HCT116 (cell line): ENCODE results near the gene POLR2J. TPM values are rescaled to one million over a fixed set of nuclear protein-coding genes. Genes with fewer than 3 reads are reported as not detected.

ENCODE experiments used
- ATAC-seq: fragments of 200-7000 bp; cut with Tn5 transposase; 2 replicates; pipeline ENCODE4 v1.9.1; 2020; ENCODE audit warnings: mild to moderate bottlenecking, moderate library complexity
- BruUV-seq: library from RNA; stranded (reverse); fragments of 400-500 nt; replicated peaks from 2 replicates; lab custom pipeline; 2021; lab: Mats Ljungman, UMichigan
- CTCF ChIA-PET: fragments of 300-600 bp; sonication (Branson Sonifier 250); formaldehyde crosslinking; loops from one replicate; lab custom pipeline; 2021; ENCODE audit warnings: antibody characterized with exemption; lab: Charles Lee
- POLR2A ChIA-PET: fragments of 300-600, 350-600 bp; sonication (Branson Sonifier 250); formaldehyde crosslinking; loops from one replicate; lab custom pipeline; 2021; ENCODE audit warnings: antibody characterized with exemption; lab: Charles Lee
- RAD21 ChIA-PET, 2 experiments: fragments of 300-600 bp; sonication (Branson Sonifier 250); formaldehyde crosslinking; loops; one replicate each; lab custom pipeline; 2023; ENCODE audit warnings: low total read pairs in 2 of 2; ENCODE audit not compliant: uncharacterized antibody in 2 of 2, unreplicated experiment in 2 of 2, low non-redundant PET in 1 of 2; lab: Charles Lee
- DNase-seq: peaks from one replicate; pipeline ENCODE4 v3.0.0-alpha.2; 2010; ENCODE audit warnings: low read depth, low spot score
- H2AFZ ChIP-seq: fragments of 200-600 bp; shearing (Covaris generic), sonication (generic); 2 replicates; pipeline ENCODE4 v1.6.1; 2017; ENCODE audit warnings: low read depth, mixed run types, mixed read lengths, antibody characterized with exemption, low read length; ENCODE audit not compliant: poor library complexity, severe bottlenecking
- H3K27ac ChIP-seq: 2 replicates; pipeline ENCODE4 v1.5.1; 2012; ENCODE audit warnings: low read depth, low read length
- H3K27me3 ChIP-seq: fragments of 200-600 bp; sonication (generic); 2 replicates; pipeline ENCODE4 v1.6.1; 2016; ENCODE audit warnings: mixed run types, low read length, mixed read lengths; ENCODE audit not compliant: insufficient read depth
- H3K36me3 ChIP-seq, 2 experiments: fragments of 200-500 bp in 1 of 2; fragments of 200-600 bp in 1 of 2; sonication (Bioruptor generic) in 1 of 2; sonication (generic) in 1 of 2; 2 replicates each; pipeline versions ENCODE4 v1.5.1 to v1.6.1; 2014 to 2016; ENCODE audit warnings: low read length in 2 of 2, inconsistent platforms in 1 of 2, mixed read lengths in 1 of 2, mixed run types in 1 of 2; ENCODE audit not compliant: insufficient read depth in 2 of 2, control insufficient read depth in 1 of 2
- H3K4me1 ChIP-seq, 2 experiments: fragments of 200-600 bp in 1 of 2; sonication (generic) in 1 of 2; 2 replicates each; pipeline versions ENCODE4 v1.5.1 to v1.6.1; 2012 to 2017; ENCODE audit warnings: low read length in 2 of 2, inconsistent platforms in 1 of 2, mild to moderate bottlenecking in 1 of 2, mixed read lengths in 1 of 2, mixed run types in 1 of 2, moderate library complexity in 1 of 2; ENCODE audit not compliant: insufficient read depth in 2 of 2, control insufficient read depth in 1 of 2
- H3K4me2 ChIP-seq: fragments of 200-600 bp; sonication (generic); 2 replicates; pipeline ENCODE4 v1.6.1; 2017; ENCODE audit warnings: mixed run types, low read length, mixed read lengths
- H3K4me3 ChIP-seq, 2 experiments: fragments of 200-600 bp in 1 of 2; sonication (generic) in 1 of 2; replicated peaks in 1 of 2; 2 replicates each; pipeline ENCODE4 v1.5.1; 2011 to 2016; ENCODE audit warnings: low read length in 2 of 2, control low read depth in 1 of 2, low read depth in 1 of 2, mild to moderate bottlenecking in 1 of 2, mixed read lengths in 1 of 2, mixed run types in 1 of 2
- H3K79me2 ChIP-seq: fragments of 200-600 bp; sonication (generic); 2 replicates; pipeline ENCODE4 v1.6.1; 2017; ENCODE audit warnings: mild to moderate bottlenecking, mixed run types, low read length, moderate library complexity, mixed read lengths; ENCODE audit not compliant: insufficient read depth
- H3K9ac ChIP-seq: fragments of 200-600 bp; sonication (generic); 2 replicates; pipeline ENCODE4 v1.6.1; 2016; ENCODE audit warnings: low read length, mixed read lengths
- H3K9me2 ChIP-seq: fragments of 200-600 bp; sonication (generic), shearing (Covaris generic); 2 replicates; pipeline ENCODE4 v1.6.1; 2017; ENCODE audit warnings: mixed run types, mild to moderate bottlenecking, moderate library complexity; ENCODE audit not compliant: insufficient read depth
- H3K9me3 ChIP-seq, 2 experiments: fragments of 200-500 bp in 1 of 2; fragments of 200-600 bp in 1 of 2; sonication (Bioruptor generic) in 1 of 2; sonication (generic) in 1 of 2; 2 replicates each; pipeline ENCODE4 v1.6.1; 2014 to 2017; ENCODE audit warnings: low read length in 2 of 2, mixed read lengths in 2 of 2, inconsistent platforms in 1 of 2, low read depth in 1 of 2, mild to moderate bottlenecking in 1 of 2, mixed run types in 1 of 2, moderate library complexity in 1 of 2; ENCODE audit not compliant: control insufficient read depth in 1 of 2, insufficient read depth in 1 of 2
- H4K20me1 ChIP-seq: fragments of 200-600 bp; sonication (generic), shearing (Covaris generic); 2 replicates; pipeline ENCODE4 v1.6.1; 2017; ENCODE audit warnings: mixed run types, mild to moderate bottlenecking, moderate library complexity; ENCODE audit not compliant: insufficient read depth
- ATF3 ChIP-seq: IDR thresholded peaks from 2 replicates; pipeline ENCODE4 v1.6.1; 2012
- ELF1 ChIP-seq: IDR thresholded peaks from 2 replicates; pipeline ENCODE4 v1.6.1; 2012; ENCODE audit warnings: low read depth, borderline replicate concordance
- EZH2 ChIP-seq: fragments of 200-600 bp; sonication (generic); IDR thresholded peaks from 2 replicates; pipeline ENCODE4 v1.6.1; 2017; ENCODE audit warnings: antibody characterized with exemption, mixed run types
- FOSL1 ChIP-seq: IDR thresholded peaks from 2 replicates; pipeline ENCODE4 v1.6.1; 2012; ENCODE audit warnings: low read depth
- RAD21 ChIP-seq: IDR thresholded peaks from 2 replicates; pipeline ENCODE4 v1.6.1; 2012; ENCODE audit warnings: low read depth, mild to moderate bottlenecking
- REST ChIP-seq: IDR thresholded peaks from 2 replicates; pipeline ENCODE4 v1.6.1; 2012; ENCODE audit warnings: low read depth
- SIN3A ChIP-seq: IDR thresholded peaks from 2 replicates; pipeline ENCODE4 v1.6.1; 2012; ENCODE audit warnings: low read depth
- TCF7L2 ChIP-seq: IDR thresholded peaks from 2 replicates; pipeline ENCODE4 v1.7.0; 2011; ENCODE audit warnings: borderline replicate concordance, inconsistent platforms; ENCODE audit not compliant: insufficient read depth, insufficient read length; ENCODE audit errors: extremely low read depth
- YY1 ChIP-seq: IDR thresholded peaks from 2 replicates; pipeline ENCODE4 v1.6.1; 2011; ENCODE audit warnings: low read length, low read depth, moderate library complexity, mild to moderate bottlenecking; ENCODE audit not compliant: insufficient replicate concordance; ENCODE audit errors: extremely low read depth
- ZFX ChIP-seq: fragments of 450-650 bp; IDR thresholded peaks from 2 replicates; pipeline ENCODE4 v1.6.1; 2017
- ZNF274 ChIP-seq: fragments of 200-500 bp; sonication (Bioruptor generic); IDR thresholded peaks from 2 replicates; pipeline ENCODE4 v1.6.1; 2014; ENCODE audit warnings: mild to moderate bottlenecking, low read depth, low read length, inconsistent platforms
- intact Hi-C: fragments of 100-400 bp; cut with micrococcal nuclease; formaldehyde crosslinking; loops from 2 replicates; pipeline ENCODE4 v1.10.0; 2022
- total RNA-seq: library from RNA; stranded (reverse); gene quantifications from one replicate; pipeline ENCODE4 v1.2.1, GENCODE V29; 2021; ENCODE audit not compliant: unreplicated experiment
- TF ChIP-seq, protein P1 (sequence below), 3 experiments: fragments of 200-600 bp in 1 of 3; sonication (generic) in 1 of 3; IDR thresholded peaks in 2 of 3; conservative IDR thresholded peaks in 1 of 3; 2 replicates each; pipeline ENCODE4 v1.5.1; 2012 to 2017; ENCODE audit warnings: low read depth in 2 of 3, low read length in 2 of 3, antibody characterized with exemption in 1 of 3, borderline replicate concordance in 1 of 3, control low read depth in 1 of 3, mild to moderate bottlenecking in 1 of 3, mixed read lengths in 1 of 3, mixed run types in 1 of 3, moderate library complexity in 1 of 3; ENCODE audit not compliant: insufficient read depth in 1 of 3

The POLR2J gene
- total RNA-seq, 1 experiment from 2014 or later = 54.9 TPM

- Histone ChIP-seq H3K27ac (no peak overlapping the region; the same call in 1 of the 2 replicates), H3K27me3 (no peaks in the 10 kb centered on the region), H3K4me1 (peaks cover 2 to 9% of the 10 kb centered on the region in 2 experiments; a peak in 2 of 4 replicates), H3K4me3 (no peak overlapping the region), H3K9me2 (no peaks in the 10 kb centered on the region), H3K36me3 (no peaks in the 10 kb centered on the region; a peak in 2 of 4 replicates), H3K9ac (no peak overlapping the region), H3K4me2 (no peak overlapping the region), H3K79me2 (peaks cover 7% of the 10 kb centered on the region; the same call in 1 of the 2 replicates), H2AFZ (no peak overlapping the region), H4K20me1 (no peaks in the 10 kb centered on the region), H3K9me3 (no peaks in the 10 kb centered on the region)
- TF ChIP-seq RAD21 (no peak), REST (no peak), EZH2 (no peak), FOSL1 (no peak), ATF3 (no peak), SIN3A (no peak), ZFX (no peak), ZNF274 (no peak), ELF1 (no peak), YY1 (no peak), TCF7L2 (no peak)
- TF ChIP-seq, protein P1, sequence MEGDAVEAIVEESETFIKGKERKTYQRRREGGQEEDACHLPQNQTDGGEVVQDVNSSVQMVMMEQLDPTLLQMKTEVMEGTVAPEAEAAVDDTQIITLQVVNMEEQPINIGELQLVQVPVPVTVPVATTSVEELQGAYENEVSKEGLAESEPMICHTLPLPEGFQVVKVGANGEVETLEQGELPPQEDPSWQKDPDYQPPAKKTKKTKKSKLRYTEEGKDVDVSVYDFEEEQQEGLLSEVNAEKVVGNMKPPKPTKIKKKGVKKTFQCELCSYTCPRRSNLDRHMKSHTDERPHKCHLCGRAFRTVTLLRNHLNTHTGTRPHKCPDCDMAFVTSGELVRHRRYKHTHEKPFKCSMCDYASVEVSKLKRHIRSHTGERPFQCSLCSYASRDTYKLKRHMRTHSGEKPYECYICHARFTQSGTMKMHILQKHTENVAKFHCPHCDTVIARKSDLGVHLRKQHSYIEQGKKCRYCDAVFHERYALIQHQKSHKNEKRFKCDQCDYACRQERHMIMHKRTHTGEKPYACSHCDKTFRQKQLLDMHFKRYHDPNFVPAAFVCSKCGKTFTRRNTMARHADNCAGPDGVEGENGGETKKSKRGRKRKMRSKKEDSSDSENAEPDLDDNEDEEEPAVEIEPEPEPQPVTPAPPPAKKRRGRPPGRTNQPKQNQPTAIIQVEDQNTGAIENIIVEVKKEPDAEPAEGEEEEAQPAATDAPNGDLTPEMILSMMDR (IDR thresholded peaks at IDR 0.05 in 2 of 3, conservative IDR thresholded peaks at IDR 0.05 in 1 of 3; ENCODE audit: borderline replicate concordance in 1 of 3, insufficient read depth in 1 of 3, low read depth in 2 of 3, low read length in 2 of 3) = no peak
- POLR2A ChIA-PET = no interaction called here
- RAD21 ChIA-PET = no interaction called here
- no peak for ATAC-seq
- CTCF ChIA-PET = no interaction called here
- DNase-seq = no peak
- intact Hi-C loops = no loop called here
- no TSS peak for BruUV-seq
Measured at GRCh38 chr7:102469972-102470825, 8.5 kb downstream of the POLR2J start.
